ENCODE measurements around the gene OR2L5. TPM values are rescaled to one million over a fixed set of nuclear protein-coding genes. Genes with fewer than 3 reads are reported as not detected.

Gene OR2L5
- total and polyA plus RNA-seq, 12 donors, result 0.22 to 0.34 TPM; not detected in 10

GRCh38 chr1:248015803-248016202, 2.3 kb downstream of the OR2L5 start:
- Histone ChIP-seq H3K9me3 (replicated peaks in 1 of 3) (no peaks in the 10 kb centered on the region), H3K4me3 (no peak overlapping the region), H3K4me1 (replicated peaks in 1 of 2) (no peaks in the 10 kb centered on the region), H3K27me3 (no peaks in the 10 kb centered on the region), H3K27ac (no peak overlapping the region), H3K36me3 (replicated peaks in 1 of 2) (no peaks in the 10 kb centered on the region)
- TF ChIP-seq CTCF (IDR thresholded peaks at IDR 0.05) (no peak), POLR2A (IDR thresholded peaks at IDR 0.05) (no peak)
- intact Hi-C loops (cut with DNase I), result no loop called here
- WGBS, 4 donors, result 41 to 69% (median 68%) methylated on average over 1 of the region's 1 CpG
- no peak for DNase-seq

GRCh38 chr1:248029770-248030169, 16.3 kb downstream of the OR2L5 start, which contains the start of gene OR2L2:
TSS of gene OR2L2 (plus strand) at chr1:248030070. CDS start at chr1:248038268, 8,198 bp downstream.
- TF ChIP-seq CTCF (IDR thresholded peaks at IDR 0.05), result no peak
- no peak for TF ChIP-seq POLR2A (IDR thresholded peaks at IDR 0.05)
- intact Hi-C loops (cut with DNase I), result no loop called here
- Histone ChIP-seq H3K9me3 (replicated peaks in 1 of 3) (no peaks in the 10 kb centered on the region), H3K27ac (no peak within 1 kb of the TSS), H3K4me3 (no peak within 1 kb of the TSS), H3K36me3 (replicated peaks in 1 of 2) (no peaks in the 10 kb centered on the region), H3K27me3 (no peaks in the 10 kb centered on the region), H3K4me1 (replicated peaks in 1 of 2) (no peaks in the 10 kb centered on the region)
- 32 to 51% (median 42%) methylated on average over 2 of the region's 2 CpGs for WGBS, 4 donors
- DNase-seq, result no peak

DNA sequence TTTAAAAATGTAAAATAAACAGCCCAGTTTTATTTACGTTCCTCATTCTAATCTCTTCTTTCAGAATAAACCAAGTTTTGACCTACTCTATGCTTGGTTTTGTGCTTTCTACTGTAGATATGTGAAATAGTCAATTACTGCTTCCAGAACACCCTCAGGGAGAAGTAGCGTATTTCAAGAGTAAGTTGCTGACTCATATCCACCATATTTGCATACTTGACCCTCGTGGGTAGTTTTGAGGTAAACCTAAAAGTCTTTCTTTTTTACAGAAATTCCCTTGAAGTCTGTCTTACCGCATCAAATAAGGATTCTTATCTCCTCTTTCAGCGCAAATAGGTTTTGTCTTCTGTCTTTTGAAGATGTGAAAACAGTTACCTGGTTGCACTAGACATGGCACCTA, 31.7 kb downstream of the OR2L5 start:
- Histone ChIP-seq H3K36me3 (replicated peaks in 1 of 2) (no peaks in the 10 kb centered on the region), H3K9me3 (replicated peaks in 1 of 3) (no peaks in the 10 kb centered on the region), H3K27ac (no peak overlapping the region), H3K4me3 (no peak overlapping the region), H3K4me1 (replicated peaks in 1 of 2) (no peaks in the 10 kb centered on the region), H3K27me3 (no peaks in the 10 kb centered on the region)
- no peak for TF ChIP-seq POLR2A (IDR thresholded peaks at IDR 0.05)
- TF ChIP-seq CTCF (IDR thresholded peaks at IDR 0.05), result no peak
- intact Hi-C loops (cut with DNase I), result no loop called here
- WGBS, 4 donors, result 60 to 72% (median 64%) methylated on average over 5 of the region's 5 CpGs
- DNase-seq, result no peak

DNA sequence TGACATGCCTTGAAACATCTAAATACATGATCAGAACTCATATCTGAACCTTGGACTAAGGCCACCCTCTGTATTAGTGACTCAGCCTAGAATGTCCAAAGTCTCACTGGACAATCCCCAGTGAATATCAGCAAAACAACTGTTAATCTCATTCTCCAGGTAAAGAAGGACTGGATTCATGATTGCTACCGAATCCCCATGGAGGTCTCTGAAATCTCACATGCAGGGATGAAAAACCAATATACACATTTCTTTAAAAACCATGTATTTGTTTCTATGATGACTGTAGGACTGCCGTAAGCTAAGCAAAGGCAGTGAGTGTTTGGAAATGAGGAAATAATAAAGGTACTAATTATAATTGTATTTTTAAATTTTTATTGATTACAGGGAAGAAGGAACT, 33.1 kb downstream of the OR2L5 start, which contains the start of gene OR2L3:
OR2L3 (plus strand) TSS at position 301 of the 400 bp plus-strand sequence. CDS start 13,846 bp downstream, outside the sequence.
- Histone ChIP-seq H3K36me3 (replicated peaks in 1 of 2) (no peaks in the 10 kb centered on the region), H3K4me1 (replicated peaks in 1 of 2) (no peaks in the 10 kb centered on the region), H3K27ac (no peak within 1 kb of the TSS), H3K27me3 (no peaks in the 10 kb centered on the region), H3K4me3 (no peak within 1 kb of the TSS), H3K9me3 (replicated peaks in 1 of 3) (no peaks in the 10 kb centered on the region)
- 67 to 78% (median 70%) methylated on average over 2 of the region's 2 CpGs for WGBS, 4 donors
- DNase-seq, result no peak
- intact Hi-C loops (cut with DNase I), result no loop called here
- no peak for TF ChIP-seq POLR2A (IDR thresholded peaks at IDR 0.05)
- TF ChIP-seq CTCF (IDR thresholded peaks at IDR 0.05), result no peak
